ENCODE data around the gene ADAMTS10. TPM values are rescaled to one million over a fixed set of nuclear protein-coding genes. Genes with fewer than 3 reads are reported as not detected.

The ADAMTS10 gene
- total and polyA plus RNA-seq, 5 donors: 16.1 to 29.3 (median 21.6) TPM

Other genes with a start within 250 kb of the ADAMTS10 start
- gene ANGPTL4, start 246.6 kb downstream of the ADAMTS10 start, total RNA-seq: 10 to 100 TPM in 1 of 4 donors, 1 to 10 TPM in 3; 5.9 to 89.3 (median 7.8) TPM
- 24.1 TPM for gene ANGPTL4, start 246.6 kb downstream of the ADAMTS10 start, polyA plus RNA-seq
- 100 to 1,000 TPM; 145 to 201 (median 158) TPM for gene RAB11B, start 220.4 kb downstream of the ADAMTS10 start, total RNA-seq
- 157 TPM for gene RAB11B, start 220.4 kb downstream of the ADAMTS10 start, polyA plus RNA-seq
- gene MARCHF2, start 197.4 kb downstream of the ADAMTS10 start, total RNA-seq: 100 to 1,000 TPM in 3 of 4 donors, 10 to 100 TPM in 1; 94.2 to 106 (median 104) TPM
- gene MARCHF2, start 197.4 kb downstream of the ADAMTS10 start, polyA plus RNA-seq: 107 TPM
- gene HNRNPM, start 165.7 kb downstream of the ADAMTS10 start, total RNA-seq: 100 to 1,000 TPM; 106 to 128 (median 120) TPM
- gene HNRNPM, start 165.7 kb downstream of the ADAMTS10 start, polyA plus RNA-seq: 67.9 TPM
- gene PRAM1, start 108.1 kb downstream of the ADAMTS10 start, total RNA-seq: 1 to 10 TPM in 2 of 4 donors, under 1 TPM in 2; 0.31 to 3.1 (median 0.99) TPM
- 0.61 TPM for gene PRAM1, start 108.1 kb downstream of the ADAMTS10 start, polyA plus RNA-seq
- gene ZNF414, start 96.5 kb downstream of the ADAMTS10 start, total RNA-seq: 10 to 100 TPM; 13.4 to 16.4 (median 16.1) TPM
- gene ZNF414, start 96.5 kb downstream of the ADAMTS10 start, polyA plus RNA-seq: 19.3 TPM
- gene MYO1F, start 33.3 kb downstream of the ADAMTS10 start, total RNA-seq: 10 to 100 TPM; 11.3 to 23.2 (median 15.3) TPM
- gene MYO1F, start 33.3 kb downstream of the ADAMTS10 start, polyA plus RNA-seq: 9.3 TPM
- gene NFILZ, start 19.9 kb upstream of the ADAMTS10 start, total RNA-seq: not detected
- gene NFILZ, start 19.9 kb upstream of the ADAMTS10 start, polyA plus RNA-seq: not detected
- not detected for gene ACTL9, start 88.1 kb upstream of the ADAMTS10 start, total RNA-seq
- not detected for gene ACTL9, start 88.1 kb upstream of the ADAMTS10 start, polyA plus RNA-seq
- gene OR2Z1, start 110.9 kb upstream of the ADAMTS10 start, total RNA-seq: not detected
- gene OR2Z1, start 110.9 kb upstream of the ADAMTS10 start, polyA plus RNA-seq: not detected
- gene ZNF558, start 221.6 kb upstream of the ADAMTS10 start, total RNA-seq: 10 to 100 TPM; 13.6 to 15.1 (median 14.6) TPM
- 7.2 TPM for gene ZNF558, start 221.6 kb upstream of the ADAMTS10 start, polyA plus RNA-seq
- gene MBD3L1, start 221.7 kb upstream of the ADAMTS10 start, total RNA-seq: not detected
- not detected for gene MBD3L1, start 221.7 kb upstream of the ADAMTS10 start, polyA plus RNA-seq